ENCODE measurements around the gene WWC2.

GRCh38 chr4:183333983-183334382, 234.9 kb downstream of the WWC2 start:
- TF ChIP-seq, protein P1, sequence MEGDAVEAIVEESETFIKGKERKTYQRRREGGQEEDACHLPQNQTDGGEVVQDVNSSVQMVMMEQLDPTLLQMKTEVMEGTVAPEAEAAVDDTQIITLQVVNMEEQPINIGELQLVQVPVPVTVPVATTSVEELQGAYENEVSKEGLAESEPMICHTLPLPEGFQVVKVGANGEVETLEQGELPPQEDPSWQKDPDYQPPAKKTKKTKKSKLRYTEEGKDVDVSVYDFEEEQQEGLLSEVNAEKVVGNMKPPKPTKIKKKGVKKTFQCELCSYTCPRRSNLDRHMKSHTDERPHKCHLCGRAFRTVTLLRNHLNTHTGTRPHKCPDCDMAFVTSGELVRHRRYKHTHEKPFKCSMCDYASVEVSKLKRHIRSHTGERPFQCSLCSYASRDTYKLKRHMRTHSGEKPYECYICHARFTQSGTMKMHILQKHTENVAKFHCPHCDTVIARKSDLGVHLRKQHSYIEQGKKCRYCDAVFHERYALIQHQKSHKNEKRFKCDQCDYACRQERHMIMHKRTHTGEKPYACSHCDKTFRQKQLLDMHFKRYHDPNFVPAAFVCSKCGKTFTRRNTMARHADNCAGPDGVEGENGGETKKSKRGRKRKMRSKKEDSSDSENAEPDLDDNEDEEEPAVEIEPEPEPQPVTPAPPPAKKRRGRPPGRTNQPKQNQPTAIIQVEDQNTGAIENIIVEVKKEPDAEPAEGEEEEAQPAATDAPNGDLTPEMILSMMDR (conservative IDR thresholded peaks at IDR 0.05; ENCODE audit: low read length), result no peak
- no peak for TF ChIP-seq EZH2phosphoT487 (IDR thresholded peaks at IDR 0.05; ENCODE audit: borderline replicate concordance)

Measured in Loucy (cell line).